Activated CD8-positive, alpha-beta T cell treated with anti-CD3 and anti-CD28 coated beads for 36 hours (primary cell): Measurements from ENCODE around the gene GTF2F2. TPM values are rescaled to one million over a fixed set of nuclear protein-coding genes. Genes with fewer than 3 reads are reported as not detected.

ENCODE experiments used
- ATAC-seq: fragments of 200-7000 bp; cut with Tn5 transposase; one replicate; pipeline ENCODE4 v1.10.0; 2021; ENCODE audit warnings: mild to moderate bottlenecking, moderate library complexity
- CTCF ChIA-PET: fragments of 350-600 bp; sonication (Branson Sonifier 250); formaldehyde crosslinking; loops from one replicate; lab custom pipeline; 2021; ENCODE audit warnings: antibody characterized with exemption; lab: Charles Lee
- POLR2A ChIA-PET: fragments of 350-600 bp; sonication (Branson Sonifier 250); formaldehyde crosslinking; loops from one replicate; lab custom pipeline; 2021; ENCODE audit warnings: antibody characterized with exemption; lab: Charles Lee
- DNase-seq: peaks from one replicate; pipeline ENCODE4 v3.0.0-alpha.2; 2020
- H3K27ac Mint-ChIP-seq: one replicate; pipeline ENCODE4 v1.8.0; 2021; ENCODE audit warnings: mild to moderate bottlenecking, mixed read lengths
- H3K27me3 Mint-ChIP-seq: one replicate; pipeline ENCODE4 v1.8.0; 2021; ENCODE audit warnings: mixed read lengths
- H3K36me3 Mint-ChIP-seq: one replicate; pipeline ENCODE4 v1.8.0; 2021; ENCODE audit warnings: low read depth, mixed read lengths
- H3K4me1 Mint-ChIP-seq: one replicate; pipeline ENCODE4 v1.8.0; 2021; ENCODE audit warnings: low read depth, mixed read lengths
- H3K4me3 Mint-ChIP-seq: one replicate; pipeline ENCODE4 v1.8.0; 2021; ENCODE audit warnings: mild to moderate bottlenecking, moderate library complexity, mixed read lengths
- H3K9me3 Mint-ChIP-seq: one replicate; pipeline ENCODE4 v1.8.0; 2021; ENCODE audit warnings: mixed read lengths
- intact Hi-C: fragments of 100-400 bp; cut with micrococcal nuclease; formaldehyde crosslinking; loops from one replicate; pipeline ENCODE4 v1.10.0; 2022
- total RNA-seq, 2 experiments: library from RNA; stranded (reverse); gene quantifications; one replicate each; pipeline ENCODE4 v1.2.3, GENCODE V29; 2021
- TF ChIP-seq, protein P1 (sequence below): fragments of 200-600 bp; IDR thresholded peaks from one replicate; pipeline ENCODE4 v1.8.0; 2022; ENCODE audit warnings: antibody characterized with exemption, mild to moderate bottlenecking

Gene GTF2F2
- total RNA-seq, 2 experiments from 2014 or later = 25.8 to 28.9 TPM

- POLR2A ChIA-PET = no interaction called here
- no peak overlapping the region for H3K27ac Mint-ChIP-seq
- no peak for DNase-seq
- peaks cover 2% of the 10 kb centered on the region for H3K27me3 Mint-ChIP-seq
- TF ChIP-seq, protein P1, sequence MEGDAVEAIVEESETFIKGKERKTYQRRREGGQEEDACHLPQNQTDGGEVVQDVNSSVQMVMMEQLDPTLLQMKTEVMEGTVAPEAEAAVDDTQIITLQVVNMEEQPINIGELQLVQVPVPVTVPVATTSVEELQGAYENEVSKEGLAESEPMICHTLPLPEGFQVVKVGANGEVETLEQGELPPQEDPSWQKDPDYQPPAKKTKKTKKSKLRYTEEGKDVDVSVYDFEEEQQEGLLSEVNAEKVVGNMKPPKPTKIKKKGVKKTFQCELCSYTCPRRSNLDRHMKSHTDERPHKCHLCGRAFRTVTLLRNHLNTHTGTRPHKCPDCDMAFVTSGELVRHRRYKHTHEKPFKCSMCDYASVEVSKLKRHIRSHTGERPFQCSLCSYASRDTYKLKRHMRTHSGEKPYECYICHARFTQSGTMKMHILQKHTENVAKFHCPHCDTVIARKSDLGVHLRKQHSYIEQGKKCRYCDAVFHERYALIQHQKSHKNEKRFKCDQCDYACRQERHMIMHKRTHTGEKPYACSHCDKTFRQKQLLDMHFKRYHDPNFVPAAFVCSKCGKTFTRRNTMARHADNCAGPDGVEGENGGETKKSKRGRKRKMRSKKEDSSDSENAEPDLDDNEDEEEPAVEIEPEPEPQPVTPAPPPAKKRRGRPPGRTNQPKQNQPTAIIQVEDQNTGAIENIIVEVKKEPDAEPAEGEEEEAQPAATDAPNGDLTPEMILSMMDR = no peak
- H3K4me3 Mint-ChIP-seq = no peak overlapping the region
- intact Hi-C loops = no loop called here
- H3K4me1 Mint-ChIP-seq = peaks cover 24% of the 10 kb centered on the region
- H3K36me3 Mint-ChIP-seq = peaks cover 5% of the 10 kb centered on the region
- CTCF ChIA-PET = no interaction called here
- no peak for ATAC-seq
- H3K9me3 Mint-ChIP-seq = no peaks in the 10 kb centered on the region
Measured at GRCh38 chr13:45301263-45301662, 181.0 kb downstream of the GTF2F2 start.

DNA sequence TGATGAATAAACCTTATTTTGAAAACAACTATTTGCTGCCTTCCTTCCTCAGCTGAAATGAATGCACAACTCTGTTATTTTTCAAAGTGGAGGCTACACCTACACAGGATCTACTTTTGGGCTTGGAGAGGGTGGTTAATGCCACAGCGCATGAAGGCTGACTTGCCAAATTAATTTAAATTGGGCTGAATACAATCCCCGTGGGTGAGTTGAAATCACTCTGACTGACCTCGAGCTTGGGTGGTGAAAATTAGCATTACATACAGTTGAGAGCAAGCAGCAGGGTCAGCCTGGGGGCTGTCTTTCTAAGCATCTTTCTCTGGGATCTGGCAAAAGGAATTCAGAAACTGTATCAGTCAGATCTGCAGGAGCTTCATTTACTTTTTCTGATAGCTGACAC is 182.2 kb downstream of the GTF2F2 start:
- H3K4me3 Mint-ChIP-seq = no peak overlapping the region
- ATAC-seq (no peak), DNase-seq (no peak)
- intact Hi-C loops = no loop called here
- H3K27me3 Mint-ChIP-seq = peaks cover 2% of the 10 kb centered on the region
- peaks cover 15% of the 10 kb centered on the region for H3K4me1 Mint-ChIP-seq
- TF ChIP-seq, protein P1 = no peak
- ChIA-PET CTCF (interaction anchor here (1.1 to 2.0 kb wide), 4 partner anchors 11 to 256 kb away, joined by 3 to 11 read pairs (median 3); no protein-coding TSS in a partner anchor), POLR2A (no interaction called here)
- no peaks in the 10 kb centered on the region for H3K9me3 Mint-ChIP-seq
- no peaks in the 10 kb centered on the region for H3K36me3 Mint-ChIP-seq
- H3K27ac Mint-ChIP-seq = no peak overlapping the region

GRCh38 chr13:45303026-45303425 is 182.7 kb downstream of the GTF2F2 start:
- H3K27ac Mint-ChIP-seq = no peak overlapping the region
- H3K9me3 Mint-ChIP-seq = no peaks in the 10 kb centered on the region
- ATAC-seq (no peak), DNase-seq (no peak)
- H3K27me3 Mint-ChIP-seq = peaks cover 4% of the 10 kb centered on the region
- no peak overlapping the region for H3K4me3 Mint-ChIP-seq
- intact Hi-C loops = no loop called here
- H3K4me1 Mint-ChIP-seq = peaks cover 10% of the 10 kb centered on the region
- TF ChIP-seq, protein P1 = no peak
- ChIA-PET POLR2A (no interaction called here), CTCF (interaction anchor here (1.0 to 2.0 kb wide), 5 partner anchors 11 to 256 kb away, joined by 3 to 11 read pairs (median 3); no protein-coding TSS in a partner anchor)
- H3K36me3 Mint-ChIP-seq = no peaks in the 10 kb centered on the region

GRCh38 chr13:45303866-45304265 is 183.6 kb downstream of the GTF2F2 start:
- Mint-ChIP-seq H3K36me3 (no peaks in the 10 kb centered on the region), H3K9me3 (no peaks in the 10 kb centered on the region), H3K4me1 (peaks cover 4% of the 10 kb centered on the region), H3K4me3 (no peak overlapping the region), H3K27me3 (peaks cover 5% of the 10 kb centered on the region), H3K27ac (no peak overlapping the region)
- ATAC-seq (no peak), DNase-seq (no peak)
- CTCF ChIA-PET = interaction anchor here (1.0 to 2.0 kb wide), 6 partner anchors 12 to 257 kb away, joined by 3 to 11 read pairs (median 3); no protein-coding TSS in a partner anchor
- TF ChIP-seq, protein P1 = no peak
- intact Hi-C loops = no loop called here
- POLR2A ChIA-PET = interaction anchor here (0.8 kb wide), 1 partner anchor 243 kb away, joined by 3 read pairs; no protein-coding TSS in a partner anchor

- Mint-ChIP-seq H3K4me3 (no peak overlapping the region), H3K9me3 (no peaks in the 10 kb centered on the region), H3K27me3 (peaks cover 10% of the 10 kb centered on the region), H3K27ac (no peak overlapping the region), H3K4me1 (peaks cover 8% of the 10 kb centered on the region), H3K36me3 (no peaks in the 10 kb centered on the region)
- no peak for ATAC-seq
- no peak for DNase-seq
- ChIA-PET CTCF (interaction anchor here (0.6 to 1.5 kb wide), 3 partner anchors 15 to 257 kb away, joined by 3 to 4 read pairs (median 3); no protein-coding TSS in a partner anchor), POLR2A (no interaction called here)
- TF ChIP-seq, protein P1 = no peak
- intact Hi-C loops = no loop called here
Measured at GRCh38 chr13:45305079-45305478, 184.8 kb downstream of the GTF2F2 start.
